Thymus (tissue), 11 donors: ENCODE measurements around the gene SSTR5. TPM values are rescaled to one million over a fixed set of nuclear protein-coding genes. Genes with fewer than 3 reads are reported as not detected.

ENCODE experiments used
- DNase-seq, 9 donors: peaks; one replicate each; pipeline ENCODE4 v3.0.0-alpha.2; 2013; ENCODE audit warnings: low spot score in 9 of 9, low read depth in 6 of 9, missing footprints in 1 of 9
- H3K27ac ChIP-seq, 2 donors: one replicate each; pipeline ENCODE4 v1.5.1; 2013; ENCODE audit warnings: control low read depth in 1 of 2, low read depth in 1 of 2, low read length in 1 of 2, mild to moderate bottlenecking in 1 of 2, moderate library complexity in 1 of 2
- H3K27me3 ChIP-seq, 2 donors: one replicate each; pipeline ENCODE4 v1.5.1; 2013; ENCODE audit warnings: low read length in 1 of 2; ENCODE audit not compliant: control insufficient read depth in 2 of 2, insufficient read depth in 1 of 2
- H3K36me3 ChIP-seq, 2 donors: one replicate each; pipeline ENCODE4 v1.5.1; 2013; ENCODE audit warnings: low read length in 1 of 2, mild to moderate bottlenecking in 1 of 2, moderate library complexity in 1 of 2; ENCODE audit not compliant: control insufficient read depth in 2 of 2, insufficient read depth in 2 of 2
- H3K4me1 ChIP-seq, 2 donors: one replicate each; pipeline ENCODE4 v1.5.1; 2013; ENCODE audit warnings: low read length in 2 of 2; ENCODE audit not compliant: control insufficient read depth in 2 of 2, insufficient read depth in 2 of 2
- H3K4me3 ChIP-seq, 2 donors: one replicate each; pipeline ENCODE4 v1.5.1; 2013; ENCODE audit warnings: low read length in 2 of 2, control low read depth in 1 of 2, mild to moderate bottlenecking in 1 of 2
- H3K9me3 ChIP-seq, 2 donors: one replicate each; pipeline ENCODE4 v1.5.1; 2013; ENCODE audit warnings: low read length in 1 of 2, mild to moderate bottlenecking in 1 of 2; ENCODE audit not compliant: control insufficient read depth in 2 of 2, insufficient read depth in 1 of 2
- WGBS: extraction: QIAGEN DNeasy Blood & Tissue Kit; methylation state at CpG from one replicate; pipeline ENCODE4 v1.1.7; 2013; 5-methylcytosine and 5-hydroxymethylcytosine counted together
- polyA plus RNA-seq: library from polyadenylated mRNA; stranded (reverse); fragments of 200-250 nt; gene quantifications from one replicate; pipeline ENCODE4 v1.2.3, GENCODE V29; 2013
- total RNA-seq: library from RNA; stranded (reverse); fragments of 120-200 nt; gene quantifications from one replicate; pipeline ENCODE4 v1.2.4, GENCODE V29; 2013
- donor health status: healthy.

SSTR5 gene
- total and polyA plus RNA-seq, 2 donors, result not detected

DNA sequence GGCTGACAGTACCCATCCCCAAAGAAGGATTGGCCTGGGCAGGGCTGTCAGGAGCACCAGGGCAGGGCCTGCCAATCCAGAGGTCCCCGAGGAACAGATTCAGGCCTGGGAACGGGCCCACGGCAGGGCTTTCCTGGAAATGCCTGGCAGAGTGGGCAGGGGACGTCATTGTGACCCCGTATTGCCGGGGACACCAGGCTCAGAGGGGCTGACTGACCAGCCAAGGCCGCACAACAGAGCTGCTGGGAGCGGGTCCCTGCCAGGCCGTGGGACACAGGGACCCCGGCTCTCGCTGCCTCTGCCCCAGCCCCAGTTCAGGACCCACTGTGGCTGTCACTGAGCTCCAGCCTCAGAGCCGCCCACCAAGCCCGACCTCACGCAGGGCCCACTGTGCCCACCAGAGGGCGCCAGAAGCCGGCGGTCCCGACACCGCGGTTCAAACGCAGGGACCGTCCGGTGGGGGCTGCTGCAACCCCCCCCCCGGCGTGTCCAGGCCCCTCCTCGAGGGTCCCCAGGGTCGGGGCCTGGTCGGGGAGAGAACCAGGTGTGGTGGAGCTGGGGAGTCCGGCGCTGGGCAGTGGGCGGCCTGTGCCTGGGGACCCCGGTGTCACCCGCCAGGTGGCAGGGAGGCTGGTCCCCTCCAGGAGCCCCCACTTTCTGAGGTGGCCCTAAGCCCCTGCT, 15.2 kb upstream of the SSTR5 start:
- peak in 3 of 9 donors; percentile 3 to 27 (median 24) for DNase-seq
- Histone ChIP-seq H3K4me1 (no peaks in the 10 kb centered on the region), H3K27ac (no peak overlapping the region), H3K9me3 (peaks cover 0 to 18% of the 10 kb centered on the region in 2 donors), H3K27me3 (peaks cover 0 to 15% of the 10 kb centered on the region in 2 donors), H3K36me3 (no peaks in the 10 kb centered on the region), H3K4me3 (no peak overlapping the region)
- 29% methylated on average over 33 of the region's 33 CpGs for WGBS

DNA sequence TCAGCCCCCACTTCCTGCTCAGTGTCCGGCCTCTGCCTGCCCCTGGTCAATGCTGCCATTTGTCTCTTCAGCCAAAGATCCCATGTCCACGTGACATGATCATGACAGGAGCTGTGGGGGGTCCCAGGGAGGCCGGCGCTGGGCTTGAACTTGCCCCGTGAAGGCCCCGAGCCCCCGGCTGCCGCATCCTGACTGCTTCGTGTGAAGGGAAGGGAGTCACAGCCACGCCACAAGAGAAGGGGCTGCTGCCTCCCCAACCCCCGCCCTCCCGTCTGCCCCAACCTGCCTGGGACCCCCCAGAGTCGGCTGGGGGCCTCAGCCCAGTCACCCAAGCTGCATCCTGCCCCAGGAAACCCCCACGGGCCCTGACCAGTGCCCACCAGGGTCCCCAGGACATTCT, 14.3 kb upstream of the SSTR5 start:
- H3K4me3 ChIP-seq, result no peak overlapping the region
- H3K27ac ChIP-seq, result no peak overlapping the region
- 34% methylated on average over 14 of the region's 14 CpGs for WGBS
- DNase-seq, result no peak
- H3K9me3 ChIP-seq, result peaks cover 0 to 18% of the 10 kb centered on the region in 2 donors
- H3K36me3 ChIP-seq, result no peaks in the 10 kb centered on the region
- peaks cover 0 to 15% of the 10 kb centered on the region in 2 donors for H3K27me3 ChIP-seq
- H3K4me1 ChIP-seq, result no peaks in the 10 kb centered on the region

DNA sequence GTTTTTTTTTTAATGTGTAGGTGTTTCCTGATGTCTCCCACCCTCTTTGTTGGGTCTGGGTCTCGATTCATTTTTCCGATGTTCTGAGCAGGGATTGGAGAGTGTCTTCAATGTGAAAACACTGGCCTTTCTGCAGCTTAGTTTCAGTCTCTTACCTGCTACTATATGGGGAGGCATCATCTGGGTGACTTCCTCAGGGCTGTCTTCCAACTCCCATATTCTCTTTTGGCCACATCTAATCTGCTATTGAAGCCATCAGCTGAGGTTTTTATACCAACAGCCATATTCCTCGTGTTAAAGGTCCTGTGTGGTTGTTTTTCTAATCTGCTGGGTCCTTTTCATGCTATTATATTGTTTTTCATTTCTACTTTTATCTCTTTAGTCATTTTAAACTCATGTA, 13.2 kb upstream of the SSTR5 start:
- Histone ChIP-seq H3K9me3 (peaks cover 0 to 18% of the 10 kb centered on the region in 2 donors), H3K27ac (no peak overlapping the region), H3K36me3 (no peaks in the 10 kb centered on the region), H3K4me3 (no peak overlapping the region), H3K4me1 (no peaks in the 10 kb centered on the region), H3K27me3 (peaks cover 0 to 21% of the 10 kb centered on the region in 2 donors)
- no peak for DNase-seq
- WGBS, result 93% methylated on average over 3 of the region's 3 CpGs

DNA sequence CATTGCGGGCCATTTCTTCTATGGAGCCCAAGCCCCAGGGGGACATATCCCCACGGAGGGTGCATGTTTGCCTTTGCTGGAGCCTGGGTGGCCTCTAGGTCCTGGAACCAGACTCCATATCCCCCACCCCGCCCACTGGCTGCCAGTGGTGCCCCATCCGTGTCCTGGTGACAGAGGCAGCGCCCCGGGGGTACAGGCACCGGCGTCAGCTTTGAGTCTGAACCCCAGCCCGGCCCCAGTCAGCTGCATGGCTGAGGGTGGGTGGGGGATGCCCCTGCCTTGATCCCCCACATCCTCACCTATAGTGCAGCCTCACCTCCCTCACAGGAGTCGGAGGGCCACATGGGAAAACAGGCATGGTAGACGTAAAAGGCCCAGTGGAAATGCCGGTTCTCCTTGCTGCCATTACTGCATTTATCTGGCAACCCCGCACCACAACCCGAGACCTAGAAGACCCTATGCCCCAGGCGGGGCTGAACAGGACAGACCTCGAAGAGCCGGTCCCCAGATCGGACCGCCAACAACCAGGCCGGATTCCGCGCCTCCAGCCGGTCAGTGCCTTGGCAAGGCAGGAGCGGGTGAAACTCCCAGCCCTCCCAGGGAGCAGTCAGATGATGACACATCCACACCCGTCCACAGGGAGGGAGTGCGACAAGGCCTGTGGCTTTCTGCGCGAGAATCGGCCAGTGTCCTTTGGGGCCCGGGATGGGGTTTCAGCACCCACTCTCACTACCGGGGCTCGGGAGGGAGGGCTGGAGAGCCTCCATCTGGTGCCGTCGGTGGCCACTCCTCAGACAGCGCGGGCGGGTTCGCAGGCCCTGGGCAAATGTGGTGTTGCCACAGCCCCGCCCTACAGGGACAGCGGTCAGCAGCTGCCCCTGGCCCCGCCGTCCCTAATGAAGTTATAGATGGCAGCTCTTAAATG, 11.9 kb upstream of the SSTR5 start:
- no peak for DNase-seq
- H3K36me3 ChIP-seq, result no peaks in the 10 kb centered on the region
- H3K9me3 ChIP-seq, result peaks cover 0 to 18% of the 10 kb centered on the region in 2 donors
- H3K4me1 ChIP-seq, result no peaks in the 10 kb centered on the region
- WGBS, result 90% methylated on average over 42 of the region's 42 CpGs
- H3K4me3 ChIP-seq, result no peak overlapping the region
- no peak overlapping the region for H3K27ac ChIP-seq
- peaks cover 4 to 32% of the 10 kb centered on the region in 2 donors for H3K27me3 ChIP-seq

DNA sequence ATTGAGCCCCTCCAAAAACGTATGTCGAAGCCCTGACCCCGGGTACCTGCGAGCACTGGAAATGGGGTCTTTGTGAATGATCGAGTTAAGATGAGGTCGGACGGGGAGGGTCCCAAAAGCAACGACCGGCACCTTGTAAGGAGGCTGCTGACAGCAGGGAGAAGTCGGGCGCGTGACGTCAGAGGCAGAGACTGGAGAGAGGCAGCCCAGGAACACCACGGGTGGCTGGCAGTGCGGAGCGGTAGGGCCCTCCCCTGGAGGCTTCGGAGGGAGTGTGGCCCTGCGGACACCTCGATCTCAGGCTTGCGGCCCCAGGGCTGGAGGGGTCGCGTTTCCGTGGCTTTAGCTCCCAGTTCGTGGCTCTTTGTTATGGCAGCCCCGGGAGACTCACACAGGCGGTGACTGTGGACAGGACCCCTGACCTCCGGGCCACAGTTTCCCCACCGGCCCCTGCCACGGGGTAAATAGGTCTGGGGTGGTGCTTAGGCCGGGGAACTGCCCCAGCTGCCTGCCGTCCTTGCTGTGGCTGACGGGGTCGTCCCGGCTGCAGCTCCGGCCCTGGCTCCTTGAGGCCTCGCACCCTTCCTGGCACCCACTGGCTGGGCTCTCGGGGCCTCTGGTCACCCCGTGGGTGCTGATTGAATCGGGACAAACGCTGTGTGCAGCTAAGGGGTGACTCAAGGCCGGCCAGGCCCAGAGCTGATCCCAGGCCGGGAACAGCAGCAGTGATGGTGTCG, 10.6 kb upstream of the SSTR5 start:
- H3K4me3 ChIP-seq, result no peak overlapping the region
- 91% methylated on average over 43 of the region's 43 CpGs for WGBS
- H3K9me3 ChIP-seq, result peaks cover 0 to 18% of the 10 kb centered on the region in 2 donors
- no peaks in the 10 kb centered on the region for H3K36me3 ChIP-seq
- no peak overlapping the region for H3K27ac ChIP-seq
- peaks cover 8 to 45% of the 10 kb centered on the region in 2 donors for H3K27me3 ChIP-seq
- H3K4me1 ChIP-seq, result no peaks in the 10 kb centered on the region
- no peak for DNase-seq

DNA sequence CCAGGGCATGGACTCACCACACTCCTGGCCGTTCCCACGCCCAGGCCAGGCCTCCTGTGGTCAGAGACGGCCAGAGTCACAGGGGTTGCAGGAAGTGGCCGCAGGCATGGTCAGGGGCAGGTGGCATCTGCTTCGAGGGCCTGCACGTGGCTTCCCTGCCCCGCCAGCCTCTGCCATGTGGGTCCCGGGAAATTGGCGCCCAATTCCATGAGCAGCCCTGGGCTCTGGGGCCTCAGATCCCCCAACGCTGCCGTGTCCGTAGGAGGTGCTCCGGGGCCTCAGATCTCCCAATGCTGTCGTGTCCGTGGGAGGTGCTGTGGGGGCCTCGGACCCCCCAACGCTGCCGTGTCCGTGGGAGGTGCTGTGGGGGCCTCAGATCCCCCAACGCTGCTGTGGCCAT, 9.7 kb upstream of the SSTR5 start:
- Histone ChIP-seq H3K4me1 (no peaks in the 10 kb centered on the region), H3K27ac (no peak overlapping the region), H3K36me3 (no peaks in the 10 kb centered on the region), H3K4me3 (no peak overlapping the region), H3K27me3 (peaks cover 8 to 45% of the 10 kb centered on the region in 2 donors), H3K9me3 (peaks cover 1 to 9% of the 10 kb centered on the region in 2 donors)
- 78% methylated on average over 20 of the region's 20 CpGs for WGBS
- no peak for DNase-seq

DNA sequence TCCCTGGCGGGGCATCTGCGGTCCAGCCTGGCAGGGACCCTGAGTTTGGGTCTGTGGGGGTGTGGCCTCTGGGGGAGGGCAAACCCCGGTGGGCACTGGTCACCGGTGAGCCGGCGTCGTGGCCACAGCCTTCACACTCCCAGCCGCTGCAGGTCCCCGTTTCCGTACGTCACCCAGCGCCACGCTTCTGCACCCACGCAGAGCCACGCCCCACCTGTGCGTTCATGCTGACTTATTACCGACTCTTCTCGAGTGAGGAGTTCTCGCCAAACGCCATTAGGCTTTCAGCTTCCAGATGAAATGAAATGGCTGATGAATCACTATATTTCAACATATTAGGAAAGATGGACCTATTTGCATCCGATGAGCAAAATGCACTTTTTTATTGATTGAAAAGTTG, 8.8 kb upstream of the SSTR5 start:
- Histone ChIP-seq H3K27ac (no peak overlapping the region), H3K4me1 (no peaks in the 10 kb centered on the region), H3K27me3 (peaks cover 8 to 47% of the 10 kb centered on the region in 2 donors), H3K4me3 (no peak overlapping the region), H3K9me3 (peaks cover 1 to 3% of the 10 kb centered on the region in 2 donors), H3K36me3 (no peaks in the 10 kb centered on the region)
- 84% methylated on average over 21 of the region's 21 CpGs for WGBS
- no peak for DNase-seq

DNA sequence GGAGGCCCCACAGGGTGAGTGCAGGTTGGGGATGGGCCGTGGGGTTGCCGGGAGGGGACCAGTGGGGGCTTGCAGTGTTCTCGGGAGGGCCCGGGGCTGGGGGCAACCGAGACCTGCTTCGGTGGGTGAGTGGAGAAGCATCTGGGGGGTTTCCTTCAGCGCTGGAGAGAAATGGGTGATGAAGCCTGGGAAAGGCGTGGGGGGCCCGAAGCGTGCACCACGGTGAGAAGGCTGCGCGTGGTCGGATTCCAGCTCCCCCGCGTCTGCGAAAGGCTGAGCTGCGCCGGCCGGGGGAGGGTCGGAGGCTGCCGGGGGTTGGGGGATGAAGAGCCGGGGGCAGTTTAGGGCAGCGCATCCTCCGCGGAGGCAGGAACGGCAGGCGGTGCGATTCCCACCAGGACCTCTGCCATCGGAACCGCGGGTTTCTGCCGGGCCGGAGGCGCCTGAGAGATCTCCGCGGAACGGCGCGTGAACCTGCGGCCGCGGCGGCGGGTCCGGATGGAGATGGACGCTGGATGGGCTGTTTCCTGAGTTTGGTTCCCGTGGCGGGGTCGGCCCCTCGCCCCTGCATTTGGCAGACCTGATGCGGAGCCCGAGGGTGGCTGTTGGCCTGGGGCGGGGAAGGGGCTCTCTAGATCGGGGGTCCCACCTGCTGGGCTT, 6.9 kb upstream of the SSTR5 start:
- no peak overlapping the region for H3K4me3 ChIP-seq
- 31% methylated on average over 55 of the region's 55 CpGs for whole genome bisulfite sequencing
- H3K36me3 ChIP-seq, result no peaks in the 10 kb centered on the region
- peaks cover 8 to 65% of the 10 kb centered on the region in 2 donors for H3K27me3 ChIP-seq
- H3K9me3 ChIP-seq, result peaks cover 0 to 1% of the 10 kb centered on the region in 2 donors
- DNase-seq, result no peak
- H3K27ac ChIP-seq, result no peak overlapping the region
- no peaks in the 10 kb centered on the region for H3K4me1 ChIP-seq
